SK-N-SH treated with all-trans-retinoic acid at 6 μM for 48 hours (cell line): ENCODE data around the gene STPG1.

Experiments used
- ATAC-seq: fragments of 200-7000 bp; cut with Tn5 transposase; 3 replicates; pipeline ENCODE4 v1.9.1; 2020; ENCODE audit warnings: mild to moderate bottlenecking, moderate library complexity
- ARNTL ChIP-seq: fragments of 450-650 bp; formaldehyde crosslinking; IDR thresholded peaks from 2 replicates; pipeline ENCODE4 v1.5.0; 2020; ENCODE audit warnings: low read depth, mild to moderate bottlenecking, moderate library complexity, borderline replicate concordance
- BACH2 ChIP-seq: fragments of 250-450 bp; sonication (Bioruptor Pico); IDR thresholded peaks from 2 replicates; pipeline ENCODE4 v1.9.0; 2021; ENCODE audit warnings: mild to moderate bottlenecking, borderline replicate concordance
- CSDC2 ChIP-seq: fragments of 250-450 bp; sonication (Bioruptor Pico); IDR thresholded peaks from 2 replicates; pipeline ENCODE4 v1.5.0; 2020; ENCODE audit warnings: mild to moderate bottlenecking, moderate library complexity
- GLIS3 ChIP-seq: fragments of 250-450 bp; sonication (Bioruptor Pico); IDR thresholded peaks from 2 replicates; pipeline ENCODE4 v1.5.0; 2020; ENCODE audit warnings: mild to moderate bottlenecking, moderate library complexity
- ISL1 ChIP-seq: fragments of 250-450 bp; sonication (Bioruptor Pico); IDR thresholded peaks from 2 replicates; pipeline ENCODE4 v2.1.2; 2022; ENCODE audit warnings: mild to moderate bottlenecking, moderate library complexity
- OSR1 ChIP-seq: fragments of 250-450 bp; sonication (Bioruptor Pico); IDR thresholded peaks from 2 replicates; pipeline ENCODE4 v1.8.0; 2022; ENCODE audit warnings: moderate library complexity, mild to moderate bottlenecking, inconsistent platforms
- PPARA ChIP-seq: fragments of 250-450 bp; sonication (Bioruptor Pico); IDR thresholded peaks from 2 replicates; pipeline ENCODE4 v1.5.0; 2020; ENCODE audit warnings: mild to moderate bottlenecking, borderline replicate concordance
- RARB ChIP-seq: fragments of 250-450 bp; sonication (Bioruptor Pico); IDR thresholded peaks from 2 replicates; pipeline ENCODE4 v1.8.0; 2021; ENCODE audit warnings: mild to moderate bottlenecking, moderate library complexity
- TCF4 ChIP-seq: fragments of 250-450 bp; sonication (Bioruptor Pico); IDR thresholded peaks from 2 replicates; pipeline ENCODE4 v1.8.0; 2021; ENCODE audit warnings: mild to moderate bottlenecking, moderate library complexity, borderline replicate concordance
- TOX ChIP-seq: fragments of 250-450 bp; sonication (Bioruptor Pico); IDR thresholded peaks from 2 replicates; pipeline ENCODE4 v1.8.0; 2021; ENCODE audit warnings: mild to moderate bottlenecking, moderate library complexity, borderline replicate concordance
- ZC3H10 ChIP-seq: fragments of 250-450 bp; sonication (Bioruptor Pico); IDR thresholded peaks from 2 replicates; pipeline ENCODE4 v1.5.1; 2021; ENCODE audit warnings: mild to moderate bottlenecking, moderate library complexity
- ZFP3 ChIP-seq: fragments of 250-450 bp; sonication (Bioruptor Pico); IDR thresholded peaks from 2 replicates; pipeline ENCODE4 v1.5.0; 2020; ENCODE audit warnings: mild to moderate bottlenecking, moderate library complexity
- ZNF565 ChIP-seq: fragments of 450-650 bp; formaldehyde crosslinking; conservative IDR thresholded peaks from 2 replicates; pipeline ENCODE4 v1.5.0; 2020; ENCODE audit warnings: low read depth, mild to moderate bottlenecking, moderate library complexity
- ZNF70 ChIP-seq: fragments of 450-650 bp; formaldehyde crosslinking; IDR thresholded peaks from 2 replicates; pipeline ENCODE4 v1.5.0; 2020; ENCODE audit warnings: mild to moderate bottlenecking, moderate library complexity
- ZNF8 ChIP-seq: fragments of 450-650 bp; formaldehyde crosslinking; IDR thresholded peaks from 2 replicates; pipeline ENCODE4 v1.5.0; 2020; ENCODE audit warnings: mild to moderate bottlenecking, moderate library complexity
- TF ChIP-seq, protein P1 (sequence below): fragments of 250-450 bp; sonication (Bioruptor Pico); IDR thresholded peaks from 2 replicates; pipeline ENCODE4 v1.5.1; 2020; ENCODE audit warnings: low read depth, mild to moderate bottlenecking, moderate library complexity
- TF ChIP-seq, protein P2 (sequence below): fragments of 250-450 bp; sonication (Bioruptor Pico); IDR thresholded peaks from 2 replicates; pipeline ENCODE4 v1.5.1; 2021; ENCODE audit warnings: mild to moderate bottlenecking, moderate library complexity
- TF ChIP-seq, protein P3 (sequence below): fragments of 250-450 bp; sonication (Bioruptor Pico); IDR thresholded peaks from 2 replicates; pipeline ENCODE4 v1.8.0; 2020; ENCODE audit warnings: mild to moderate bottlenecking, moderate library complexity, borderline replicate concordance
- TF ChIP-seq, protein P4 (sequence below): fragments of 250-450 bp; sonication (Bioruptor Pico); IDR thresholded peaks from 2 replicates; pipeline ENCODE4 v1.5.0; 2020; ENCODE audit warnings: mild to moderate bottlenecking, moderate library complexity

STPG1 gene

DNA sequence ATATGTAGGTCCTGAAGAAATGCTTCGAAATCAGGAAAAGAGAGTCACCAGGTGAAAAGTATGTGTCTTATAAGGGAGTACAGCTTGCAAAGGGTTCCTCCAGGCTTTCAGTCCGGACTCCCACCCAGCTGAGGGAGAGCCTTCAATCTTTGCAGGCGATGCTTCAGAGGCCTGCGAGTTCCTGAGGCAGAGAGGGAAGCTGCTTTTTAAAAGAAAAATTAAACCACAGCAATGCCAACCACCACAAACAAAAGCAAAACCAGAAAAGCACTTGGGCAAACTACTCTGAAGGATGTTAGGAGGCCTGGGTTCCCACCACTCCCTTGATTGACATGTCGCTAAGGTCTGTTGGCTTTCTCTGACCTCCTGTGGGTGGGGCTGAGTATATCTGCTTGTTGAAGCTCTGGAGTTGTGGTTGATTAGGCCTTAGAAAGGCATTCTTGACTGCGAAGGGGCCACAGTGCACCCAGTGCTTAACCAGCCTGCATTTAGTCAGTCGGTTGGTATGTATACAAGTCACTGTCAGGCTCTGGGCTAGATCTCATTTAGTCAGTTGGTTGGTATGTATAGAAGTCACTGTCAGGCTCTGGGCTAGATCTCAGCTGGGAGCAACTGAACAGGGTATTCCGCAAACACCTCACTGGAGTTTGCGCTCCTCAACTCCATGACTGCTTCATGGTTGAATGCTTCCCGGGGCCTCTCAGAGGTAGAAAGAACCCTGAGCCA, 3.2 kb upstream of the STPG1 start:
- ATAC-seq = peak; percentile 59

DNA sequence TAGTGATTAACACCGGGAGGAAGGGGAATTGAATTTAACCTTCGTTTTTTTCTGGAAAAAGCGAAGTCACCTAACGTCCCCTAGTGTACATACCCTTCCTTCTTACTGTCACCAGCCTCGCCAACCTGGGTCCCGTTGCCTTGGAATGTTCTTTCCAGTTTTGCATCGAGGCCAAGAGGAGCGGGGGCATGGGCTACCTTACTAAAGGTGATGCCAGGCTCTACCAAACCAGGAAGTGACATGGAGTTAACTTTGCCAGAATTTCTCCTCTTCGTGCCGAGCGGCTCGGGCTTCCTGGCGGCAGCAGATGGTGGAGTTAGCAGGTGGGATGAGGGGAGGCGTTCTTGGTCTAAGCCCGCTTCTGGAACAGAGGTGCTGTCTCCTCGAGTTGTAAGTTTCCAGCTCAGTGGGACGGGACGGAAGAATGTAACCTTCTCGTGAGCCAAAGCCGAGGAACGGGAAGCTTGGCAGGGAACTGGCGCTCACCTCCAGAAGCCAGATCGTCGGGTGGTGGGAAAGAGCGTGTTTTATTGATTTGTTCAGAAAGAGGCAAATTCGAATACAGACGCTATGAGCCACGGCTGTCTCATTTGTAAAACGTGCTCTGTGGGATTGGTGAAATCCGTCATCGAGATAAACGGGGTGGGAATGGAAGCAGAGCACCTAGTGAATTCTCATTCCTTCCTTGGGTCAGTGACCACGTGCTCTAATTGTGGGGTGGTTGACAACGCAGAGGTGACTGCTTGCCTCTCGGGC, 2.5 kb upstream of the STPG1 start:
- ATAC-seq = peak; percentile 7
- TF ChIP-seq ISL1 (CRISPR knock-in tag) (no peak), ZNF8 (CRISPR knock-in tag) (no peak), TOX (no peak), ARNTL (no peak), ZFP3 (CRISPR knock-in tag) (no peak), GLIS3 (CRISPR knock-in tag) (no peak), RARB (CRISPR knock-in tag) (no peak), OSR1 (CRISPR knock-in tag) (no peak), ZNF565 (no peak), TCF4 (CRISPR knock-in tag) (no peak), ZC3H10 (no peak), CSDC2 (CRISPR knock-in tag) (no peak), PPARA (no peak)
- TF ChIP-seq, protein P1, sequence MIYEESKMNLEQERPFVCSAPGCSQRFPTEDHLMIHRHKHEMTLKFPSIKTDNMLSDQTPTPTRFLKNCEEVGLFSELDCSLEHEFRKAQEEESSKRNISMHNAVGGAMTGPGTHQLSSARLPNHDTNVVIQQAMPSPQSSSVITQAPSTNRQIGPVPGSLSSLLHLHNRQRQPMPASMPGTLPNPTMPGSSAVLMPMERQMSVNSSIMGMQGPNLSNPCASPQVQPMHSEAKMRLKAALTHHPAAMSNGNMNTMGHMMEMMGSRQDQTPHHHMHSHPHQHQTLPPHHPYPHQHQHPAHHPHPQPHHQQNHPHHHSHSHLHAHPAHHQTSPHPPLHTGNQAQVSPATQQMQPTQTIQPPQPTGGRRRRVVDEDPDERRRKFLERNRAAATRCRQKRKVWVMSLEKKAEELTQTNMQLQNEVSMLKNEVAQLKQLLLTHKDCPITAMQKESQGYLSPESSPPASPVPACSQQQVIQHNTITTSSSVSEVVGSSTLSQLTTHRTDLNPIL (CRISPR knock-in tag) = no peak
- TF ChIP-seq, protein P2, sequence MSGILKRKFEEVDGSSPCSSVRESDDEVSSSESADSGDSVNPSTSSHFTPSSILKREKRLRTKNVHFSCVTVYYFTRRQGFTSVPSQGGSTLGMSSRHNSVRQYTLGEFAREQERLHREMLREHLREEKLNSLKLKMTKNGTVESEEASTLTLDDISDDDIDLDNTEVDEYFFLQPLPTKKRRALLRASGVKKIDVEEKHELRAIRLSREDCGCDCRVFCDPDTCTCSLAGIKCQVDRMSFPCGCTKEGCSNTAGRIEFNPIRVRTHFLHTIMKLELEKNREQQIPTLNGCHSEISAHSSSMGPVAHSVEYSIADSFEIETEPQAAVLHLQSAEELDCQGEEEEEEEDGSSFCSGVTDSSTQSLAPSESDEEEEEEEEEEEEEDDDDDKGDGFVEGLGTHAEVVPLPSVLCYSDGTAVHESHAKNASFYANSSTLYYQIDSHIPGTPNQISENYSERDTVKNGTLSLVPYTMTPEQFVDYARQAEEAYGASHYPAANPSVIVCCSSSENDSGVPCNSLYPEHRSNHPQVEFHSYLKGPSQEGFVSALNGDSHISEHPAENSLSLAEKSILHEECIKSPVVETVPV (CRISPR knock-in tag) = no peak
- TF ChIP-seq, protein P3, sequence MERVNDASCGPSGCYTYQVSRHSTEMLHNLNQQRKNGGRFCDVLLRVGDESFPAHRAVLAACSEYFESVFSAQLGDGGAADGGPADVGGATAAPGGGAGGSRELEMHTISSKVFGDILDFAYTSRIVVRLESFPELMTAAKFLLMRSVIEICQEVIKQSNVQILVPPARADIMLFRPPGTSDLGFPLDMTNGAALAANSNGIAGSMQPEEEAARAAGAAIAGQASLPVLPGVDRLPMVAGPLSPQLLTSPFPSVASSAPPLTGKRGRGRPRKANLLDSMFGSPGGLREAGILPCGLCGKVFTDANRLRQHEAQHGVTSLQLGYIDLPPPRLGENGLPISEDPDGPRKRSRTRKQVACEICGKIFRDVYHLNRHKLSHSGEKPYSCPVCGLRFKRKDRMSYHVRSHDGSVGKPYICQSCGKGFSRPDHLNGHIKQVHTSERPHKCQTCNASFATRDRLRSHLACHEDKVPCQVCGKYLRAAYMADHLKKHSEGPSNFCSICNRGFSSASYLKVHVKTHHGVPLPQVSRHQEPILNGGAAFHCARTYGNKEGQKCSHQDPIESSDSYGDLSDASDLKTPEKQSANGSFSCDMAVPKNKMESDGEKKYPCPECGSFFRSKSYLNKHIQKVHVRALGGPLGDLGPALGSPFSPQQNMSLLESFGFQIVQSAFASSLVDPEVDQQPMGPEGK = no peak
- TF ChIP-seq, protein P4, sequence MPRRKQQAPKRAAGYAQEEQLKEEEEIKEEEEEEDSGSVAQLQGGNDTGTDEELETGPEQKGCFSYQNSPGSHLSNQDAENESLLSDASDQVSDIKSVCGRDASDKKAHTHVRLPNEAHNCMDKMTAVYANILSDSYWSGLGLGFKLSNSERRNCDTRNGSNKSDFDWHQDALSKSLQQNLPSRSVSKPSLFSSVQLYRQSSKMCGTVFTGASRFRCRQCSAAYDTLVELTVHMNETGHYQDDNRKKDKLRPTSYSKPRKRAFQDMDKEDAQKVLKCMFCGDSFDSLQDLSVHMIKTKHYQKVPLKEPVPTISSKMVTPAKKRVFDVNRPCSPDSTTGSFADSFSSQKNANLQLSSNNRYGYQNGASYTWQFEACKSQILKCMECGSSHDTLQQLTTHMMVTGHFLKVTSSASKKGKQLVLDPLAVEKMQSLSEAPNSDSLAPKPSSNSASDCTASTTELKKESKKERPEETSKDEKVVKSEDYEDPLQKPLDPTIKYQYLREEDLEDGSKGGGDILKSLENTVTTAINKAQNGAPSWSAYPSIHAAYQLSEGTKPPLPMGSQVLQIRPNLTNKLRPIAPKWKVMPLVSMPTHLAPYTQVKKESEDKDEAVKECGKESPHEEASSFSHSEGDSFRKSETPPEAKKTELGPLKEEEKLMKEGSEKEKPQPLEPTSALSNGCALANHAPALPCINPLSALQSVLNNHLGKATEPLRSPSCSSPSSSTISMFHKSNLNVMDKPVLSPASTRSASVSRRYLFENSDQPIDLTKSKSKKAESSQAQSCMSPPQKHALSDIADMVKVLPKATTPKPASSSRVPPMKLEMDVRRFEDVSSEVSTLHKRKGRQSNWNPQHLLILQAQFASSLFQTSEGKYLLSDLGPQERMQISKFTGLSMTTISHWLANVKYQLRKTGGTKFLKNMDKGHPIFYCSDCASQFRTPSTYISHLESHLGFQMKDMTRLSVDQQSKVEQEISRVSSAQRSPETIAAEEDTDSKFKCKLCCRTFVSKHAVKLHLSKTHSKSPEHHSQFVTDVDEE = no peak

More for the DNA sequence above, 3.2 kb upstream of the STPG1 start:
- TF ChIP-seq ZNF8 (CRISPR knock-in tag) = no peak
- TF ChIP-seq BACH2 (CRISPR knock-in tag) = no peak
- no peak for TF ChIP-seq PPARA
- TF ChIP-seq TCF4 (CRISPR knock-in tag) = no peak
- no peak for TF ChIP-seq ZNF70 (CRISPR knock-in tag)
- no peak for TF ChIP-seq GLIS3 (CRISPR knock-in tag)
- no peak for TF ChIP-seq TOX
- no peak for TF ChIP-seq ISL1 (CRISPR knock-in tag)
- TF ChIP-seq, protein P3 = no peak
- TF ChIP-seq, protein P4 = no peak
- TF ChIP-seq ARNTL = no peak
- no peak for TF ChIP-seq ZNF565
- TF ChIP-seq ZFP3 (CRISPR knock-in tag) = no peak
